Measurements from ENCODE around the gene C9orf72.
"Not testable (repeated sequence)": the region's sequence is repeated elsewhere in the genome, so short reads cannot be mapped to it uniquely, and the experiment has no call there.

C9orf72 gene

GRCh38 chr9:27614551-27614950 lies 41.3 kb upstream of the C9orf72 start:
- Histone ChIP-seq H2AK5ac (ENCODE audit: low read depth, low read length) (no peak overlapping the region), H2BK120ac (ENCODE audit: low read depth, low read length) (no peak overlapping the region), H3K79me1 (ENCODE audit: low read depth, low read length) (no peaks in the 10 kb centered on the region), H3K4ac (ENCODE audit: low read length) (no peak overlapping the region), H3K36me3 (replicated peaks in 1 of 2; ENCODE audit: control insufficient read depth in 2 of 2, insufficient read depth in 2 of 2, low read length in 2 of 2) (no peaks in the 10 kb centered on the region), H3K27ac (replicated peaks; ENCODE audit: low read length) (no peak overlapping the region), H3K27me3 (ENCODE audit: control insufficient read depth in 3 of 3, insufficient read depth in 3 of 3, low read depth in 1 of 3, low read length in 3 of 3) (no peaks in the 10 kb centered on the region), H3K9ac (ENCODE audit: low read depth, low read length, poor library complexity) (no peak overlapping the region), H2BK5ac (ENCODE audit: low read length) (no peak overlapping the region), H3K23ac (ENCODE audit: low read depth, low read length, poor library complexity) (no peak overlapping the region), H3K4me2 (ENCODE audit: insufficient read depth, low read length, poor library complexity, severe bottlenecking) (no peak overlapping the region), H2AFZ (ENCODE audit: low read length) (no peak overlapping the region), H3K14ac (ENCODE audit: low read length) (no peak overlapping the region), H3K18ac (ENCODE audit: low read length) (no peak overlapping the region), H3K4me3 (ENCODE audit: low read length in 2 of 2) (no peak overlapping the region), H3K4me1 (ENCODE audit: control insufficient read depth in 2 of 2, insufficient read depth in 1 of 2, low read depth in 1 of 2, low read length in 2 of 2) (no peaks in the 10 kb centered on the region), H2BK15ac (ENCODE audit: low read length) (no peak overlapping the region), H4K8ac (ENCODE audit: low read depth, low read length) (no peak overlapping the region), H2BK12ac (ENCODE audit: low read length) (peak overlapping the region; percentile 30), H3K9me3 (replicated peaks in 1 of 2; ENCODE audit: control insufficient read depth in 2 of 2, insufficient read depth in 1 of 2, low read depth in 1 of 2, low read length in 2 of 2) (no peaks in the 10 kb centered on the region), H4K91ac (ENCODE audit: low read depth, low read length, poor library complexity) (no peak overlapping the region)
- WGBS, 2 donors (ENCODE audit: extremely low coverage in 2 of 2, insufficient read length in 2 of 2, insufficient replicate concordance in 1 of 2), result no CpG with 5 or more reads among the region's 11 CpGs
- DNase-seq (ENCODE audit: low spot score), result no peak

GRCh38 chr9:27612036-27612435 lies 38.8 kb upstream of the C9orf72 start:
- not testable (repeated sequence) for H3K14ac ChIP-seq (ENCODE audit: low read length); DNase-seq (ENCODE audit: low spot score); H3K18ac ChIP-seq (ENCODE audit: low read length); H3K9ac ChIP-seq (ENCODE audit: low read depth, low read length, poor library complexity); H3K27ac ChIP-seq (replicated peaks; ENCODE audit: low read length); H2BK15ac ChIP-seq (ENCODE audit: low read length); H4K8ac ChIP-seq (ENCODE audit: low read depth, low read length); H3K4me2 ChIP-seq (ENCODE audit: insufficient read depth, low read length, poor library complexity, severe bottlenecking); H3K4ac ChIP-seq (ENCODE audit: low read length); H2BK12ac ChIP-seq (ENCODE audit: low read length); H3K36me3 ChIP-seq (replicated peaks in 1 of 2; ENCODE audit: control insufficient read depth in 2 of 2, insufficient read depth in 2 of 2, low read length in 2 of 2); H2BK120ac ChIP-seq (ENCODE audit: low read depth, low read length); H4K91ac ChIP-seq (ENCODE audit: low read depth, low read length, poor library complexity); H3K27me3 ChIP-seq (ENCODE audit: control insufficient read depth in 3 of 3, insufficient read depth in 3 of 3, low read depth in 1 of 3, low read length in 3 of 3); H3K79me1 ChIP-seq (ENCODE audit: low read depth, low read length); H3K4me1 ChIP-seq (ENCODE audit: control insufficient read depth in 2 of 2, insufficient read depth in 1 of 2, low read depth in 1 of 2, low read length in 2 of 2); H3K9me3 ChIP-seq (replicated peaks in 1 of 2; ENCODE audit: control insufficient read depth in 2 of 2, insufficient read depth in 1 of 2, low read depth in 1 of 2, low read length in 2 of 2); H2AFZ ChIP-seq (ENCODE audit: low read length); H3K4me3 ChIP-seq (ENCODE audit: low read length in 2 of 2); H2BK5ac ChIP-seq (ENCODE audit: low read length); H3K23ac ChIP-seq (ENCODE audit: low read depth, low read length, poor library complexity); H2AK5ac ChIP-seq (ENCODE audit: low read depth, low read length)
- WGBS, 2 donors (ENCODE audit: extremely low coverage in 2 of 2, insufficient read length in 2 of 2, insufficient replicate concordance in 1 of 2), result no CpG with 5 or more reads among the region's 4 CpGs

GRCh38 chr9:27610622-27611021 lies 37.3 kb upstream of the C9orf72 start:
- Histone ChIP-seq H2AFZ (ENCODE audit: low read length) (no peak overlapping the region), H3K4me1 (ENCODE audit: control insufficient read depth in 2 of 2, insufficient read depth in 1 of 2, low read depth in 1 of 2, low read length in 2 of 2) (no peaks in the 10 kb centered on the region), H2BK120ac (ENCODE audit: low read depth, low read length) (no peak overlapping the region), H3K79me1 (ENCODE audit: low read depth, low read length) (no peaks in the 10 kb centered on the region), H3K14ac (ENCODE audit: low read length) (no peak overlapping the region), H2BK5ac (ENCODE audit: low read length) (no peak overlapping the region), H2BK15ac (ENCODE audit: low read length) (no peak overlapping the region), H3K4ac (ENCODE audit: low read length) (no peak overlapping the region), H3K36me3 (replicated peaks in 1 of 2; ENCODE audit: control insufficient read depth in 2 of 2, insufficient read depth in 2 of 2, low read length in 2 of 2) (no peaks in the 10 kb centered on the region), H3K4me3 (ENCODE audit: low read length in 2 of 2) (no peak overlapping the region), H3K9me3 (replicated peaks in 1 of 2; ENCODE audit: control insufficient read depth in 2 of 2, insufficient read depth in 1 of 2, low read depth in 1 of 2, low read length in 2 of 2) (no peaks in the 10 kb centered on the region), H2AK5ac (ENCODE audit: low read depth, low read length) (no peak overlapping the region), H3K18ac (ENCODE audit: low read length) (peak overlapping the region; percentile 64), H3K4me2 (ENCODE audit: insufficient read depth, low read length, poor library complexity, severe bottlenecking) (no peak overlapping the region), H2BK12ac (ENCODE audit: low read length) (no peak overlapping the region), H3K23ac (ENCODE audit: low read depth, low read length, poor library complexity) (peak overlapping the region; percentile 43), H3K27me3 (ENCODE audit: control insufficient read depth in 3 of 3, insufficient read depth in 3 of 3, low read depth in 1 of 3, low read length in 3 of 3) (no peaks in the 10 kb centered on the region), H3K9ac (ENCODE audit: low read depth, low read length, poor library complexity) (no peak overlapping the region), H3K27ac (replicated peaks; ENCODE audit: low read length) (no peak overlapping the region), H4K91ac (ENCODE audit: low read depth, low read length, poor library complexity) (no peak overlapping the region), H4K8ac (ENCODE audit: low read depth, low read length) (no peak overlapping the region)
- no CpG with 5 or more reads among the region's 19 CpGs for WGBS, 2 donors (ENCODE audit: extremely low coverage in 2 of 2, insufficient read length in 2 of 2, insufficient replicate concordance in 1 of 2)
- DNase-seq (ENCODE audit: low spot score), result no peak

- peaks cover 0 to 2% of the 10 kb centered on the region in 2 donors for H3K4me1 ChIP-seq (ENCODE audit: control insufficient read depth in 2 of 2, insufficient read depth in 1 of 2, low read depth in 1 of 2, low read length in 2 of 2)
- no peak overlapping the region for H3K4ac ChIP-seq (ENCODE audit: low read length)
- whole genome bisulfite sequencing, 2 donors (ENCODE audit: extremely low coverage in 2 of 2, insufficient read length in 2 of 2, insufficient replicate concordance in 1 of 2), result no CpG with 5 or more reads among the region's 4 CpGs
- no peaks in the 10 kb centered on the region for H3K79me1 ChIP-seq (ENCODE audit: low read depth, low read length)
- DNase-seq (ENCODE audit: low spot score), result no peak
- no peak overlapping the region for H2BK120ac ChIP-seq (ENCODE audit: low read depth, low read length)
- H3K14ac ChIP-seq (ENCODE audit: low read length), result no peak overlapping the region
- no peak overlapping the region for H2BK12ac ChIP-seq (ENCODE audit: low read length)
- no peak overlapping the region for H3K4me2 ChIP-seq (ENCODE audit: insufficient read depth, low read length, poor library complexity, severe bottlenecking)
- H3K27me3 ChIP-seq (ENCODE audit: control insufficient read depth in 3 of 3, insufficient read depth in 3 of 3, low read depth in 1 of 3, low read length in 3 of 3), result no peaks in the 10 kb centered on the region
- H3K9me3 ChIP-seq (replicated peaks in 1 of 2; ENCODE audit: control insufficient read depth in 2 of 2, insufficient read depth in 1 of 2, low read depth in 1 of 2, low read length in 2 of 2), result no peaks in the 10 kb centered on the region
- no peak overlapping the region for H2BK5ac ChIP-seq (ENCODE audit: low read length)
- no peak overlapping the region for H3K9ac ChIP-seq (ENCODE audit: low read depth, low read length, poor library complexity)
- no peak overlapping the region for H4K91ac ChIP-seq (ENCODE audit: low read depth, low read length, poor library complexity)
- no peak overlapping the region for H3K27ac ChIP-seq (replicated peaks; ENCODE audit: low read length)
- H2BK15ac ChIP-seq (ENCODE audit: low read length), result no peak overlapping the region
- no peak overlapping the region for H3K18ac ChIP-seq (ENCODE audit: low read length)
- no peak overlapping the region for H4K8ac ChIP-seq (ENCODE audit: low read depth, low read length)
- no peak overlapping the region for H3K23ac ChIP-seq (ENCODE audit: low read depth, low read length, poor library complexity)
- no peaks in the 10 kb centered on the region for H3K36me3 ChIP-seq (replicated peaks in 1 of 2; ENCODE audit: control insufficient read depth in 2 of 2, insufficient read depth in 2 of 2, low read length in 2 of 2)
- H2AK5ac ChIP-seq (ENCODE audit: low read depth, low read length), result no peak overlapping the region
- no peak overlapping the region for H3K4me3 ChIP-seq (ENCODE audit: low read length in 2 of 2)
- no peak overlapping the region for H2AFZ ChIP-seq (ENCODE audit: low read length)
Observed at GRCh38 chr9:27602954-27603353, 29.7 kb upstream of the C9orf72 start.
